SIG-M5 treated with dmso at 0.1 percent for 504 hours (cell line): ENCODE results near the gene HTR2B.
"Not testable (repeated sequence)": the region's sequence is repeated elsewhere in the genome, so short reads cannot be mapped to it uniquely, and the experiment has no call there.

ENCODE experiments used
- DNase-seq: peaks from one replicate; lab custom pipeline; 2025; ENCODE audit not compliant: unreplicated experiment; lab: John Stamatoyannopoulos, UW

HTR2B gene

GRCh38 chr2:231099918-231100317, 24.9 kb downstream of the HTR2B start:
- no peak for DNase-seq

- no peak for DNase-seq
Measured at GRCh38 chr2:231094736-231095346, 30.0 kb downstream of the HTR2B start.

GRCh38 chr2:231093933-231094332, 30.9 kb downstream of the HTR2B start:
- DNase-seq: no peak

GRCh38 chr2:231088754-231089153, 36.1 kb downstream of the HTR2B start:
- DNase-seq: no peak

GRCh38 chr2:231084565-231084964, 40.3 kb downstream of the HTR2B start:
- no peak for DNase-seq

GRCh38 chr2:231069379-231070054, 55.3 kb downstream of the HTR2B start:
- no peak for DNase-seq

GRCh38 chr2:231068525-231069222, 56.2 kb downstream of the HTR2B start:
- peak; percentile 16 for DNase-seq

GRCh38 chr2:231067531-231067930, 57.3 kb downstream of the HTR2B start:
- DNase-seq: not testable (repeated sequence)

GRCh38 chr2:231065966-231066365, 58.9 kb downstream of the HTR2B start:
- no peak for DNase-seq

GRCh38 chr2:231063347-231063746, 61.5 kb downstream of the HTR2B start:
- DNase-seq: peak; percentile 44

GRCh38 chr2:231062776-231063175, 62.1 kb downstream of the HTR2B start:
- no peak for DNase-seq

- DNase-seq: no peak
Measured at GRCh38 chr2:231059756-231060155, 65.1 kb downstream of the HTR2B start.

- DNase-seq: no peak
Measured at GRCh38 chr2:231058761-231059550, 65.9 kb downstream of the HTR2B start.
